Measurements from ENCODE around the gene PLA2G2F. TPM values are rescaled to one million over a fixed set of nuclear protein-coding genes. Genes with fewer than 3 reads are reported as not detected.

Gene PLA2G2F
- total and polyA plus RNA-seq, 10 of the 15 experiments (the other 5 are each of a cell fraction or from before 2014, with no cell fraction given): 0.03 TPM; not detected in 9

GRCh38 chr1:20105856-20106255 is 33.3 kb upstream of the PLA2G2F start:
- ChIA-PET RAD21 (ENCODE audit: unreplicated experiment) (no interaction called here), SMC1A (ENCODE audit: uncharacterized antibody, unreplicated experiment) (interaction anchor here (1.0 kb wide), 1 partner anchor 18 kb away, joined by 3 read pairs; no protein-coding TSS in a partner anchor), CTCF (interaction anchor here (1.1 kb wide), 1 partner anchor 46 kb away, joined by 4 read pairs; no protein-coding TSS in a partner anchor), POLR2A (no interaction called here)
- no peak for TF ChIP-seq ZNF274 (IDR thresholded peaks at IDR 0.05; ENCODE audit: insufficient read depth, insufficient read length)
- no peak for TF ChIP-seq BACH1 (IDR thresholded peaks at IDR 0.05; ENCODE audit: borderline replicate concordance)
- Histone ChIP-seq H3K9me3 (replicated peaks; ENCODE audit: control insufficient read depth, insufficient read depth, low read length) (no peaks in the 10 kb centered on the region), H3K4me2 (ENCODE audit: control insufficient read depth, insufficient read depth) (no peak overlapping the region), H4K20me1 (ENCODE audit: control insufficient read depth, insufficient read depth) (no peaks in the 10 kb centered on the region), H3K9ac (ENCODE audit: control insufficient read depth, insufficient read depth, low read length) (no peak overlapping the region), H2AFZ (ENCODE audit: control insufficient read depth, low read depth, low read length) (no peak overlapping the region), H3K79me2 (ENCODE audit: control insufficient read depth, insufficient read depth, low read length) (no peaks in the 10 kb centered on the region), H3K36me3 (ENCODE audit: control insufficient read depth in 2 of 2, insufficient read depth in 2 of 2, low read length in 1 of 2) (no peaks in the 10 kb centered on the region), H3K4me3 (no peak overlapping the region), H3K27me3 (replicated peaks in 1 of 2; ENCODE audit: control insufficient read depth in 2 of 2, insufficient read depth in 2 of 2, low read length in 1 of 2) (no peaks in the 10 kb centered on the region), H3K27ac (ENCODE audit: control insufficient read depth, insufficient read depth) (no peak overlapping the region), H3K4me1 (ENCODE audit: control insufficient read depth, insufficient read depth, low read length) (no peaks in the 10 kb centered on the region; the same call in 1 of the 2 replicates)
- WGBS (ENCODE audit: insufficient coverage, insufficient replicate concordance, low lambda C conversion rate, missing lambda C conversion rate): 0% methylated on average over 1 of the region's 1 CpG
- BruUV-seq (replicated peaks): no TSS peak
- FAIRE-seq (no peak), DNase-seq (ENCODE audit: low read depth, low spot score) (no peak), ATAC-seq (no peak)
- in situ Hi-C loops (cut with MboI) (no loop called here), intact Hi-C loops (cut with micrococcal nuclease; ENCODE audit: unreplicated experiment) (no loop called here)

GRCh38 chr1:20107351-20107750 is 31.8 kb upstream of the PLA2G2F start:
- no peak for DNase-seq (ENCODE audit: low read depth, low spot score)
- Histone ChIP-seq H4K20me1 (ENCODE audit: control insufficient read depth, insufficient read depth) (no peaks in the 10 kb centered on the region), H3K4me1 (ENCODE audit: control insufficient read depth, insufficient read depth, low read length) (no peaks in the 10 kb centered on the region; the same call in 1 of the 2 replicates), H3K4me3 (no peak overlapping the region), H2AFZ (ENCODE audit: control insufficient read depth, low read depth, low read length) (no peak overlapping the region), H3K79me2 (ENCODE audit: control insufficient read depth, insufficient read depth, low read length) (no peaks in the 10 kb centered on the region), H3K9me3 (replicated peaks; ENCODE audit: control insufficient read depth, insufficient read depth, low read length) (no peaks in the 10 kb centered on the region), H3K4me2 (ENCODE audit: control insufficient read depth, insufficient read depth) (no peak overlapping the region), H3K27me3 (replicated peaks in 1 of 2; ENCODE audit: control insufficient read depth in 2 of 2, insufficient read depth in 2 of 2, low read length in 1 of 2) (no peaks in the 10 kb centered on the region), H3K36me3 (ENCODE audit: control insufficient read depth in 2 of 2, insufficient read depth in 2 of 2, low read length in 1 of 2) (no peaks in the 10 kb centered on the region), H3K27ac (ENCODE audit: control insufficient read depth, insufficient read depth) (no peak overlapping the region), H3K9ac (ENCODE audit: control insufficient read depth, insufficient read depth, low read length) (no peak overlapping the region)
- RAD21 ChIA-PET (ENCODE audit: unreplicated experiment): no interaction called here
- ATAC-seq: no peak
- no peak for TF ChIP-seq ZNF592 (IDR thresholded peaks at IDR 0.05)
- TF ChIP-seq ZBTB40 (IDR thresholded peaks at IDR 0.05; ENCODE audit: borderline replicate concordance): no peak
- TF ChIP-seq WRNIP1 (IDR thresholded peaks at IDR 0.05; ENCODE audit: borderline replicate concordance, low read depth, low read length): no peak
- BruUV-seq (replicated peaks): no TSS peak
- intact Hi-C loops (cut with micrococcal nuclease; ENCODE audit: unreplicated experiment) (no loop called here), in situ Hi-C loops (cut with MboI) (no loop called here)
- CTCF ChIA-PET: interaction anchor here (0.7 kb wide), 1 partner anchor 44 kb away, joined by 4 read pairs; no protein-coding TSS in a partner anchor
- 45% methylated on average over 4 of the region's 4 CpGs for WGBS (ENCODE audit: insufficient coverage, insufficient replicate concordance, low lambda C conversion rate, missing lambda C conversion rate)
- no peak for FAIRE-seq
- SMC1A ChIA-PET (ENCODE audit: uncharacterized antibody, unreplicated experiment): interaction anchor here (1.0 kb wide), 1 partner anchor 11 kb away, joined by 3 read pairs; no protein-coding TSS in a partner anchor
- POLR2A ChIA-PET: no interaction called here

All from GM12878 (cell line).